ENCODE data around the gene BCAR3.
A peak's percentile ranks its signal among the peaks of the same experiment; 100 is the strongest.
"Not testable (repeated sequence)": the region's sequence is repeated elsewhere in the genome, so short reads cannot be mapped to it uniquely, and the experiment has no call there.

Gene BCAR3

DNA sequence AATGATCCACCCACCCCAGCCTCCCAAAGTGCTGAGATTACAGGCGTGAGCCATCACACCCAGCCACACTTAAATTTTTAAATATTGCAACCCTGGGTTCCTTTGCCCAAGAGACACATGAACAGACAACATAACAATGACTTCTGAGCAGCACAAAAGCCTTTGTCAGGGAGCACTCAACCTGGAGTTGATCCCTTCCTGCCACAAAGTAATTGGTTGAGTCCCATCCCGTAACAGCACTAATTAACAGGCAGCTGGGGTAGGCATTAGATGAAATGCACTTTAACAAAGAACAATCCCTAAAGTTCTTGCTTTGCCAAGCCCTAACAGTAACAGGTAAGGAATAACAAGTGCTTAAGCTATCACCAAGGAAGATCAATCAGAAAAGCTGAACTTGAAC is 5.9 kb upstream of the BCAR3 start:
- DNase-seq, result no peak

- no peak for DNase-seq
Measured at GRCh38 chr1:93686504-93687250, 5.0 kb upstream of the BCAR3 start.

- DNase-seq, result no peak
Measured at GRCh38 chr1:93685918-93686317, 4.3 kb upstream of the BCAR3 start.

DNA sequence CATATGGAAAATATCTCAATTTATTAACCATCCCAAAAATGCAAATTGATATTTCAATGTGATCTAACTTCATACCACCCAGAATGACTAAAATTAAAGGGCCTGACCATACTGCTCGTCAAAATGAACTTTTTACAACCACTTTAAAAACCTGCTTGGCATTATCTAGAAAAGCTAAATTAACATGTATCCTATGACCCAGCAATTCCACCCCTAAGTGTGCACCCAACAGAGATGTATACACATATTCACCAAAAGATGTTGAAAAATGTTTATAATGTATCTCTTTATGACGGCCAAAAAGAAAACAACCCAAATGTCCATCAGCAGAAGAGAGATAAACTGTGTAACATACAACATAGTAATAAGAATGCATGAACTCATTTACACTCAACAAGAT is 1.6 kb upstream of the BCAR3 start:
- DNase-seq, result no peak

DNA sequence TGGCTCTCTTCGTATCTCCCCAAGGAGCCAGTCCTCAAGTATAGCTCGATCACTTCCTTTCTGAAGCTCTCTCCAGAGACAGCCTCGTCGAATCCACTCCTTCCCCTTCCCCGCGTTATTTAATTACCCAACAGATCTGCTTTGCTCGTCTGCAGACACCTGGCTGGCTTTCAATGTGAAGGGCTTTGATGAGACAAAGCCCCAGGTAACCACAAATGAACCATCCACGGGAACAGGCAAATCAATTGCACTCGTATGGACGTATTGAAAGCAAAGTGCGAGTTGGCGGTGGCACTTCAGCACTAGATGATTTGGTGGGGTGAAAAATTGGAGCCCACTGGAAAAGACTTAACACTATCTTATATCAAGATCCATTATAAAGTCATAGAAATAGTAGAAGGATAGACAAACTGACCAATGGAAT is 364 bp upstream of the BCAR3 start:
- no peak for DNase-seq

DNA sequence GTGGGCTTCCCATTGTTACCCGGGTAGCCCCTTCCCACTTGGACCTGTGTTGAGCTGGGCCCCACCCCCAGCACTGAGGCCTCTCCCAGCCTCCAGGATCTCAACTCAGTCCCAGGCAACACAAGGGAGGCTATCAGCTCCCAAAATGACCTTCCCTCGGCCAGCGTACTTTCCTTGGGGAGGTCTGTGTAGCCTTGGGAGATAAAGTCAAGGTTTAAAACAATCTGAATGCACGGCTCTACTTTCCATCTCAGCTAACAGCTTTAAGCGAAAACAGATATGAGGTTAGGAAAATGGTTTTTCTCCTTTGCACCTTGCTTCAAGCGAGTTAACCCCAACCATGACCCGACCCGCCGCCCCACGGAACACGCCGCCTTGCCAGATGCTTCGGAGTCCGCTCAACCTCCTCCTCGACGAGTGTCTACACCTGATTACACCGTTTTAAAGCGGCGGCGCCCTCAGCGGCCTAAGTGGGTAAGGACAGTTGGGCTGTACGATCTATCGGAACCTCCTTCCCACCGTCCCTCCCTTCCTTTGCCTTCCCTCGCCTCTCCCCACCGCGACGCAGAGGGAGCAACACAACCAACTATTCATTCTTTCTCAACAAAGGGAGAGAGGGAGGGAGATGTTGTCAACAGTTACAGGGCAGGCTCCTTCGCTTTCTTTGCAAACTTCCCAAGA is 1.1 kb downstream of the BCAR3 start:
- DNase-seq, result peak; percentile 91

- peak; percentile 75 for DNase-seq
Measured at GRCh38 chr1:93680076-93680419, 1.6 kb downstream of the BCAR3 start.

DNA sequence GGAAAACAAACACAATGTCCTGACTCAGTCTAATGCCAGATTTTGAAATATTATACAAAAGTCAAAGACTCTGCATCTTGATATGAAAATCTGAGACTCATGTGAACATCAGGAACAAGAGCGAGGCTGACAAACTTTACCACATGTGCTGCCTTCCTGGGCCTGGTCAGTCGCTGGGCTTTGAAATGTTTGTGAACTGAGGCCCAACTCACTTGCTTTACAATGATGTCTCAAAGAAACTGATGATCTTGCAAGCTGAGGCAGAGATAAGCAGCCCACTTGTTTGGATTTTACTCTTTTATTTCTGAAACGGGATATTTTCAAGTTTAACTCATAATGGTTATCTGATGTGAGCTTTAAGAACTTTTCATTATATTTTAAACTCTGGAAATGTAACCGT is 2.1 kb downstream of the BCAR3 start:
- no peak for DNase-seq

DNA sequence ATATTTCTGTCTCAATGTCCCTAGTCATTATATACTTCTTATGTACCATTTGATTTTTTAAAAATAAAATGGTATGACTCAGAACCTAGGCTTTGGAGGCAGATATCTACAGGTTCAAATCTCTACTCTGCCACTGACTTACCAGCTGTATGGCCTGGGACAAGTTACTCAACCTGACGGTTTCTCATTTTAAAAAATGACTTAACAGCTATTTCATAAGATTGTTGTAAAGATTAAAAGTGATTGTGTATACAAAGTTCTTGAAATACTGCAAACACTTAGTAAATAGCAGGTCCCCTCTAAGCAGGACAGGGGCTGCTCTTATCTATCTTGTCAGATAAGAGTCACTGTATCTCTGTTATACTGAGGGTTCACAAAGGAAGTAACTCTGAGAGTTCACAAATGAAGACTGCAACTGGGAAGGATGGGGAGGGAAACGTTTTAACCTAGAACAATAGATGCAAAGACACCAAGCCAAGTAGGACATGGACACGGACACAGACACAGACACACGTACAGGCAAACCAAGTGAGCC is 2.6 kb downstream of the BCAR3 start:
- DNase-seq, result no peak

GRCh38 chr1:93678491-93678890 is 3.1 kb downstream of the BCAR3 start:
- no peak for DNase-seq

DNA sequence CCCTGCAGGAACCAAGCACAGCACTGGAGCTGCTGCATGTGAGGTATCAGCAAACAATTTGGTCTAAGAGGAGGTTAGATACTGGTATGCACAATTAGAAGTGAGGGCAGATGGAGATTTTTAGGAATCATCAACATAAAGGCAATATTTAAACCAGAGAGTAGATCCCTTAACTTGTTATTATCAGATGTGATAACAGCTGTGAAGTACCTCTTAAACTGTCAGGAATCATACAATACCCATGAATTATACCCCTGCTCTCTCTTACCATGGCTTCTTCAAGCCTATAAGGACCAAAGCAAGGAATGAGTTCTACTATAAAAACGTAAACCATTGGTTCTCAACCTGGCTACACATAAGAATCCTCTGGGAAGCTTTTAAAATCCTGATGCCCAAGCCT is 3.9 kb downstream of the BCAR3 start:
- no peak for DNase-seq

DNA sequence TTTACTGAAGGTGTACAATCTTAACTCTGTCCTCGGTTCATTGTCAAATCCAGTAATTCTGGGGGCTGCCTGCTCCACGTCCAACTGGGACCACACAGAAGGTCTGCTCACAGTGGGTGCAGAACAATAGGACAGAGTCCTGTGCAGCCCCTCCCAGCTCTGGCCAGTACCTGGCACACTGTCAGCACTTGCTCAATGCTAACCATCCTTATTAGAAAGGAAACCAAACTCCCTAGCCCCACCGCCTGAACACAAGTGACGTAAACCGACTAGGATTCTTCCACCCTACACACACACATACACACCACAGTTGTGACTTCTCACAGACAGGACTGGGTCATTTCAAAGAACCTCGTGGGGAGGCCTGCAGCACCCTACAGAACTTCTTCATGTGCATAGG is 5.2 kb downstream of the BCAR3 start:
- no peak for DNase-seq

DNA sequence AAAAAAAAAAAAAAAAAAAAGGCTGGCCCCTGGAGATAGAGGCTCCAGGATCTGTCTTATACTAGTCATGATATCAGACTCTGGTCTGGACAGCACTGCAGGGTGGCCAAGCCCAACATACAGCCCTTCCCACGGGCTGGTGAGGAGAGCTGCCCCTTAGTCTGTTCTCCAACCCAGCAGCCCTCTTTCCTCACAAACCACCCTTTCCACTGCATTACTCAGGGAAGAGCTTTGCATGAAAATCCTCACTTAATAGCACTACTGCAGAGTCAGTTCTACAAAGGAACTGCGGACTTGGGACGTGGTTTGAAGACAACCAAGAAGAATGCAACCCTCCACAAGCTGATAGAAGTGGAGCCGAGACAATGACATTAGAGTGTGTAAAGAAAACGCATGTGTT is 5.7 kb downstream of the BCAR3 start:
- DNase-seq, result peak; percentile 62

DNA sequence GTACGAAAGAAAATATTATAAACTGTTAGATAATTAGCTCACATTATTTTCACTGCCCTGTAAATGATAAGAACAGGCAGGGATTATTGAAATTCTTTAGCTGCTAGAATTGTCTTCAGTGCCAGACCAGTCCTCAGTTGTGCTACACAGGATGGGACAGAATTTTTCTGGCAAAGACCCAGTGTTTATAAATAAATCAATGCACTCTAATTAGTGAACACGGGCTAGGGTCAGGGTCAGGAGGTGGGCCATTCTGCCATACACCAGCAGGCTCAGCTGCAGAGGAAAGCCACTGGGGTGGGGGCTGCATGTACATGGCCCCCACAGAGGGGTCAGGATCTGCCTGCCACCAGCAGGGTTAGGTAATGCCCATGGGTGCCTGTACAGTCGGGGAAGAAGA is 6.4 kb downstream of the BCAR3 start:
- DNase-seq, result no peak

- DNase-seq, result not testable (repeated sequence)
Measured at GRCh38 chr1:93674071-93674470, 7.6 kb downstream of the BCAR3 start.

- DNase-seq, result no peak
Measured at GRCh38 chr1:93673163-93673829, 8.3 kb downstream of the BCAR3 start.

DNA sequence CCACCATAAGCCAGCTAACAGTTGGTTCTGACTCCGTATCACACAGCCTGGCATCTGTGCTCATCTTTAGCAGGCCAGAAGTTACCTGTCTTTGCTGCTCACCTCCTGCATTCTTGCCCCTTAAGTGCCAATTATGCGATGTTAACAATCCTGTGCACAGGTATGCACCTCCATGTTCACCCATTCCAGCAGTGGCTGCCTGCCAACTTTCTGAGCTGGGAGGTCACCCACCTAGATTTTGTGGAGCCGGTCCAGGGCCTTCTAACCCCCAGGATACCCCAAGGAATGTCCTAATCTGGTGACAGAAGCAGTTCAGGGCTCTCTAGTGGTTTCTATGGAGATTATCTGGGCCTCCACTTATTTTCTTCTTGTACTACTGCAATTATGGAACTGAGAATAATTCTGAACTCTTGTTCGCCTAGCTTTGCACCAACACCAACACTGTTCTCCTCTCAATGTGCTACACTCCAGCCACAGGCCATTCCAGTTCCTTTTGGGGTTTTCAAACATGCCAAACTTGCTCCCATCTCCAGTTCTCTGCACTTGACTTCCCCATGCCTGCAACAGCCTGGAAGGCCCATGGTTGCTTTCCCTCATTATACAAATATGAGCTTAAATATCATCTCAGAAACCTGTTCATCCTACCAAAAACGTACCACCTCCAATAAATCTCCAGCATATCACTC is 9.0 kb downstream of the BCAR3 start:
- DNase-seq, result no peak

DNA sequence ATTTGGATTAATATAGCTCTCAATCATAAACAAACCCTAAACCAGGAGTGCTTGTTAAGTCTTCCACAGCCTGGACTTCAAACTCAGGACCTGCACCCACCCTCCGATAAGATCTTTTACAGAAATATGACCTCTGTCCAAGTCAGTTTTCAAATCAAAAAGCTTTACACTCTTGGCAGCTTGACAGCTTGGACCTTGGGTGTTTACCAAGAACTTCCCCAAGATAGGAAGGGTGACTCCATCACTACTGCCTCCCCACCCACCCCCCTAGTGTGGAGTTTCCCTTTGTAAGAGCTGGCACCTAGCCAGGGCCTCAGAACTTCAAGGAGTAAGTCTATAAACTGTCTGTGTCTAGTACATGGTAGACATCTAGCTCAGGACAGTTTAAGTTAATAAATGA is 9.6 kb downstream of the BCAR3 start:
- DNase-seq, result peak; percentile 75

DNA sequence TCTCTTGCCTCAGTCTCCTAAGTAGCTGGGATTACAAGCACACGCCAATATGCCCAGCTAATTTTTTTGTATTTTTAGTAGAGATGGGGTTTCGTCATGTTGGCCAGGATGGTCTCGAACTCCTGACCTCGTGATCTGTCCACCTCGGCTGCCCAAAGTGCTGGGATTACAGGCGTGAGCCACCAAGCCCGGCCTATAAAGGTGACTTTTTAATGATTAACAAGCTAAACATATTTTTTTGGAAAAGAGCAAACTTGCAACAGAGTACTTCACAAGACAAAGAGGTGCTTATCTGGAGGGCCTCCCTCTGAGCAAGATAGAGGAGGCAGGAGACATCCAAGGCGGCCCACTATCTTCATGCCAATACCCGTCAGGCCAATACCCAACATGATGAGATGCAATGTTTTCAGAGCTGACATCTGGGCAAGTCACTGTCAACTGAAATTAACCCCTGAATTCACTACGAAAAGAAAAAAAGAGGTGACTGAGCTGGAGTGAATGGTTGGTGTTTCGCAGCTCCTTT is 10.5 kb downstream of the BCAR3 start:
- no peak for DNase-seq

GRCh38 chr1:93670141-93670540 is 11.5 kb downstream of the BCAR3 start:
- DNase-seq, result peak; percentile 80

DNA sequence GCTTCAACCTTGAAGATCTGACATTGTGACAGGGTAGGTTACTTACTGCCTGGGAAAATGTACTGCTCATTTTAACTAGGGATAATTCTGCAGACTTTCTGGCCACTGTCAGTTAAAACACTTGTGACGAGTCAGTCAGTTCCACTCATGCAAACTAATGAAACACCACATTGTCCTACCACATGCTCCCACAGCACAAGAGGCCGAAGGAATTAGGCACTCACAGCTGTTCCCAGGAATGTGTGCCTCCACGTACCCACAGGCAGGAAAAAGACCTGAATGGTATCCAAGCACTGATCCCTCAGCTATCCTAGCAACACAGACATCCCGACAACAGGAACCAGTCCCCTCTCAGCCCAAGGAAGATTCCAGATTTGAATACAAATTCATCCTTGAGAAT is 12.3 kb downstream of the BCAR3 start:
- DNase-seq, result peak; percentile 45

GRCh38 chr1:93668951-93669350 is 12.7 kb downstream of the BCAR3 start:
- DNase-seq, result no peak

GRCh38 chr1:93668121-93668520 is 13.5 kb downstream of the BCAR3 start:
- no peak for DNase-seq
